Brain microvascular endothelial cell (primary cell): ENCODE measurements around the gene PLEKHA6.

Source experiments
- DNase-seq: peaks from one replicate; pipeline ENCODE4 v3.0.0-alpha.2; 2020
- H3K27ac ChIP-seq: fragments of 250-450 bp; sonication (Bioruptor Pico); 2 replicates; pipeline ENCODE4 v1.5.1; 2020; ENCODE audit warnings: mild to moderate bottlenecking, moderate library complexity
- H3K27me3 ChIP-seq: fragments of 250-450 bp; sonication (Bioruptor Pico); replicated peaks from 2 replicates; pipeline ENCODE4 v1.5.1; 2020; ENCODE audit warnings: mild to moderate bottlenecking
- H3K36me3 ChIP-seq: fragments of 250-450 bp; sonication (Bioruptor Pico); replicated peaks from 2 replicates; pipeline ENCODE4 v1.5.1; 2020; ENCODE audit warnings: mild to moderate bottlenecking
- H3K4me3 ChIP-seq: 2 replicates; pipeline ENCODE4 v1.5.1; 2011; ENCODE audit warnings: low read depth, mild to moderate bottlenecking, control low read depth, low read length, moderate library complexity
- in situ Hi-C: cut with HindIII; loops from 2 replicates; pipeline ENCODE4 v1.10.0; 2017; ENCODE audit warnings: low sequenced_read_pairs, low pct_ligation_motif_present
- TF ChIP-seq, protein P1 (sequence below): IDR thresholded peaks from 2 replicates; pipeline ENCODE4 v1.5.1; 2011; ENCODE audit warnings: low read depth, mild to moderate bottlenecking, moderate library complexity, low read length, control low read depth, inconsistent platforms; ENCODE audit errors: missing control alignments

PLEKHA6 gene

DNA sequence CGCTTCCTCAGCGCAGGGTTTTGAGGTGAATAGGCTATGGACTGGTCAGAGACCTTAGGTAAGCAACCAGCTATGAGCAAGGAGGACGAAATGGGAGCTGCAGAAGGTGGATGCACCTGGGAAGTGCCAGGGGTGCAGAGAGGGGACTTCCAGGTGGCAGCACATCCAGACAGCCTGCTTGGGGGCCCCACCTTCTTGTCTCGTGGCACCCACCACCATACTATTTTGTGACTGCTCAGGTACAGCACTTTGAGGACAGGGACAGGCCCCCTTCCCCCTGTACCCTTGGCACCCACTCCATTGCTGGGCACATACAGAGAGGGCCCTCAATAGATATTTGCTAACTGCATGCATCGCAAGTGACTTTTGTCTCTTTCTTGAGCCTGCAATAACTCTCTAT, 162.7 kb downstream of the PLEKHA6 start:
- in situ Hi-C loops: no loop called here
- Histone ChIP-seq H3K27ac (no peak overlapping the region), H3K36me3 (no peaks in the 10 kb centered on the region), H3K27me3 (no peaks in the 10 kb centered on the region), H3K4me3 (no peak overlapping the region)
- TF ChIP-seq, protein P1, sequence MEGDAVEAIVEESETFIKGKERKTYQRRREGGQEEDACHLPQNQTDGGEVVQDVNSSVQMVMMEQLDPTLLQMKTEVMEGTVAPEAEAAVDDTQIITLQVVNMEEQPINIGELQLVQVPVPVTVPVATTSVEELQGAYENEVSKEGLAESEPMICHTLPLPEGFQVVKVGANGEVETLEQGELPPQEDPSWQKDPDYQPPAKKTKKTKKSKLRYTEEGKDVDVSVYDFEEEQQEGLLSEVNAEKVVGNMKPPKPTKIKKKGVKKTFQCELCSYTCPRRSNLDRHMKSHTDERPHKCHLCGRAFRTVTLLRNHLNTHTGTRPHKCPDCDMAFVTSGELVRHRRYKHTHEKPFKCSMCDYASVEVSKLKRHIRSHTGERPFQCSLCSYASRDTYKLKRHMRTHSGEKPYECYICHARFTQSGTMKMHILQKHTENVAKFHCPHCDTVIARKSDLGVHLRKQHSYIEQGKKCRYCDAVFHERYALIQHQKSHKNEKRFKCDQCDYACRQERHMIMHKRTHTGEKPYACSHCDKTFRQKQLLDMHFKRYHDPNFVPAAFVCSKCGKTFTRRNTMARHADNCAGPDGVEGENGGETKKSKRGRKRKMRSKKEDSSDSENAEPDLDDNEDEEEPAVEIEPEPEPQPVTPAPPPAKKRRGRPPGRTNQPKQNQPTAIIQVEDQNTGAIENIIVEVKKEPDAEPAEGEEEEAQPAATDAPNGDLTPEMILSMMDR: no peak
- DNase-seq: no peak

DNA sequence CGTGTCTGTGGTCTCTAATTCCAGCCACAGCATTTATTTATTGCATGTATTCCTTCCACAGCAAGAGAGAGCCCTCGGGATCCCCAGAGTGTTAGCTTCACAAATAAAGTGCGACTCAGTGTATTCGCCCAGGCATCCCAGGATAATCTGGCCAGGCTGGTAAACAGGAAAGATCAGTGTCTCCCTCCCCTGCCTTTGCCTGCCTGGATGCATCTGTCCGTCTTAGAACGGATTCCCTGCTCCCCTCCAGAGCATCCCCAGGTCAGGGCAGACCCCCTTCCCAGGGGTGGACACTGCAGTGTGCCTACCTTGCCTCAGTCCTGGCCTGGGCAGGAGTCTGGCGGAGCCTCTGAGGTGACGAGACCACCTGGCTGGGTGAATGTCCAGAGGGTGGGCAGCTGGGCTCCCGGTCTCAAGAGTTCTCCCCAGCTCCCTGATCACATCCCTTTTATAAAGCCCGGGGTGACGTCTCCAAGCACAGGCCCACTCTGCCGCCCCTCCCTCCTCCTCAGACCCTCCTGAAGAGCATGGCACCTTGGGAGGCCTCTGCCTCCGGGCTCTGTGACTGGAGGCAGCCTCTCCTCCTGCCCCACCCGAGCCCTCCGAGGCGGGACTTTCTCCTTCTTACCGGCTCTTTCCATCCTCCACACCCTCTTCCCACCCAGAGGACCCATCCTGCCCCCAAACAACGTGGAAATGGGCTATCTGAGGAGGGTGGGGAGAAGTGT, 163.5 kb downstream of the PLEKHA6 start, which contains the start of gene KISS1:
TSS of gene KISS1 (minus strand) at position 424 of the 728 bp plus-strand sequence. CDS start 3,615 bp downstream, outside the sequence.
- DNase-seq: no peak
- H3K36me3 ChIP-seq: no peaks in the 10 kb centered on the region
- H3K27me3 ChIP-seq: no peaks in the 10 kb centered on the region
- TF ChIP-seq, protein P1: no peak
- in situ Hi-C loops: no loop called here
- H3K4me3 ChIP-seq: no peak within 1 kb of the TSS
- H3K27ac ChIP-seq: no peak within 1 kb of the TSS

DNA sequence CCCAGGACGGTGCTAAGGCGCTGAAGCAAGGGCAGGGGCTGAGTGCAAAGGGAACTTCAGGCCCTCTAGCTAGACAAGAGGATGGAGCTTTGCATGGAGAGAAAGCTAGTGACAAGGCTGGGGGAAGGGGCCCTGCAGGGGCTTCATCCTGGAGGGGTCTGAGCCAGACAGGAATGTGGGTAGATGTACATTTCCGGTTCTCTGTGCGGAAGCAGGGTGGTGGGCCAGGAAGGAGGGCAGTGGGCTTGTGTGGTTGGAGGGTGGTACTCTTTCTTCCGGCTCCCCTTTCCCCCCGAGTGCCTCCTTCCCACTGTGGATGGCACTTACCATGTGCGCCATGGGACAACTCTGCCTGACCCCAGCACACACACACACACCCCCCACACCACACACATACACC, 165.0 kb downstream of the PLEKHA6 start:
- no peak overlapping the region for H3K27ac ChIP-seq
- in situ Hi-C loops: no loop called here
- H3K36me3 ChIP-seq: no peaks in the 10 kb centered on the region
- H3K4me3 ChIP-seq: no peak overlapping the region
- TF ChIP-seq, protein P1: no peak
- DNase-seq: no peak
- no peaks in the 10 kb centered on the region for H3K27me3 ChIP-seq

DNA sequence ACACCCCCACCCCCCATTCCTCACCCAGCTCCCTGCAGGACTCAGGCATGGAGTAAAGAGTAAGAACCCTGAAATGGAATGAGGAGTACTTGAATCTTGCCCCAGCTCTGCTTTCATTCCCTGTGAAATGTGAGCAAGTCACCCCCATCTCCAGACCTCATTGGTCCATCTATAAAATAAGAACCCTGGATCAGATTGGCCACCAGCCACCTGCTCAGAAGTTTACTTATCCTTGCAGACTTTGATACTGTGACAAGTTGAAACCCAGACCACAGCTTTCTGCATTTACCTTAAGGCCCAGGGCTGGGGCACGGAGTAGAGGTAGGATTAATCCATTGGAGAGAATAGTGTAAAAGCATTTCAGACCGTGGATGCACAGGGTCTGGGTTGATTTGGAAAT, 165.6 kb downstream of the PLEKHA6 start:
- in situ Hi-C loops: no loop called here
- TF ChIP-seq, protein P1: no peak
- Histone ChIP-seq H3K27me3 (no peaks in the 10 kb centered on the region), H3K36me3 (no peaks in the 10 kb centered on the region), H3K27ac (no peak overlapping the region), H3K4me3 (no peak overlapping the region)
- no peak for DNase-seq

DNA sequence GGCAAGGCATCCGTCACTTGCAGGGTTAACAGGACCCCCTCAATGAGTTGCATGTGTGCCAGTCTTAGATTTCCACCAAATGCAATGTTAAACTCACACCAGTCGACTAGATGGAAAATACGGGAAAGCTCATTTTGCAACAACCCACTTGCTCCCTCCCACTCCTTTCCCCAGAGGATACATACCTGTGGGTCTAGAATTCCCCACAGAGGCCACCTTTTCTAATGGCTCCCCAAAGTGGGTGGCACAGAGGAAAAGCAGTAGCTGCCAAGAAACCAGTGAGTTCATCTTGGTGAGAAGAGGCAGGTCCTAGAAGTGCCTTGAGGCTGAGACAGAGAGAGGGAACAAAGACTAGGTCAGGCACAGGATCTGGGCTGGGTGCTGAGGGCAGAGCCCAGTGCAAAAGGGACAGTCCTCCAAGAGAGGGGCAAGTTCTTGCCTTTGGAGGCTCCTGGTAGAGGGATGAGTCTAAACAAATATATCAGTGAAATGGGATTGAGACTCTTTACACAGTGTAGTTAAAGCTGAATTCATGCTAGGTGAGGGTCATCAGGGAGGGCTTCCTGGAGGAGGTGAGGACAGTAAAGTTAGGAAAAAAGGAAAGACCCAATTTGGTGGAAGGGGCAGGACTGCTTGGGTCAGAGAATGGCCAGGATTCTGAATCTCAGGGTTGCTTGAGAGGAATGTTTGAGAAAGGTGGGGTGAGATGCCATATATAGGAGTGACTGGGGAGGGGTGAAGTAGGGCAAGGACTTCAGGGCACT, 167.0 kb downstream of the PLEKHA6 start:
- Histone ChIP-seq H3K4me3 (no peak overlapping the region), H3K36me3 (no peaks in the 10 kb centered on the region), H3K27me3 (peaks cover 2% of the 10 kb centered on the region), H3K27ac (no peak overlapping the region)
- no peak for DNase-seq
- in situ Hi-C loops: no loop called here
- TF ChIP-seq, protein P1: no peak
